Mesangial cell (primary cell): ENCODE measurements around the gene KBTBD8. TPM values are rescaled to one million over a fixed set of nuclear protein-coding genes. Genes with fewer than 3 reads are reported as not detected.

ENCODE experiments used
- total RNA-seq: library from RNA; depleted of rRNA; stranded (reverse); fragments of >200 nt; gene quantifications from 2 replicates; pipeline ENCODE4 v1.2.3, GENCODE V29; 2015

The KBTBD8 gene
- total RNA-seq = 0.38 and 0.65 TPM in 2 replicates

GRCh38 chr3:66998113-66998903 lies at the start of gene KBTBD8:
Gene KBTBD8 (plus strand): TSS chr3:66998307. CDS start chr3:66998356, 49 bp downstream.

